HepG2 (cell line): ENCODE results near the gene LRRC8C. TPM values are rescaled to one million over a fixed set of nuclear protein-coding genes. Genes with fewer than 3 reads are reported as not detected.

Experiments
- ATAC-seq: fragments of 200-7000 bp; cut with Tn5 transposase; 3 replicates; pipeline ENCODE4 v1.9.1; 2020; ENCODE audit warnings: mild to moderate bottlenecking, moderate library complexity
- BruUV-seq: library from RNA; stranded (reverse); fragments of 400-500 nt; replicated peaks from 2 replicates; lab custom pipeline; 2021; lab: Mats Ljungman, UMichigan
- CTCF ChIA-PET: fragments of 300-600 bp; formaldehyde crosslinking; extraction: SDS; loops from one replicate; lab custom pipeline; 2021; ENCODE audit warnings: low total read pairs, inconsistent platforms, low intra/inter-chr PET ratio; lab: Yijun Ruan, JAX
- POLR2A ChIA-PET: fragments of 350-600 bp; sonication (Branson Sonifier 250); formaldehyde crosslinking; loops from one replicate; lab custom pipeline; 2020; ENCODE audit warnings: antibody characterized with exemption, inconsistent platforms; lab: Yijun Ruan, JAX
- DNase-seq: peaks from one replicate; pipeline ENCODE4 v3.0.0-alpha.2; 2015; ENCODE audit warnings: low spot score
- FAIRE-seq: peaks from 3 replicates; lab custom pipeline; 2011; peaks lifted over from hg19 to GRCh38; lab: Jason Lieb, UNC
- H2AFZ ChIP-seq: one replicate; pipeline ENCODE4 v1.6.1; 2011; ENCODE audit warnings: low read length, inconsistent platforms
- H3K27ac ChIP-seq: fragments of 300-600 bp; 3 replicates; pipeline ENCODE4 v1.8.0; 2011; ENCODE audit warnings: mixed run types, mild to moderate bottlenecking, mixed read lengths, low read length, inconsistent platforms; ENCODE audit not compliant: insufficient read depth; ENCODE audit errors: extremely low read length
- H3K27me3 ChIP-seq, 2 experiments: fragments of 200-600 bp in 1 of 2; 2 replicates in 1 of 2; 3 replicates in 1 of 2; pipeline versions ENCODE4 v1.6.0 to v1.8.0; 2011; ENCODE audit warnings: low read length in 2 of 2, mild to moderate bottlenecking in 2 of 2, moderate library complexity in 2 of 2, inconsistent platforms in 1 of 2; ENCODE audit not compliant: insufficient read depth in 2 of 2, control insufficient read depth in 1 of 2
- H3K36me3 ChIP-seq, 2 experiments: fragments of 200-600 bp in 1 of 2; replicated peaks in 1 of 2; 2 replicates in 1 of 2; 3 replicates in 1 of 2; pipeline versions ENCODE4 v1.5.1 to v1.8.0; 2011; ENCODE audit warnings: low read length in 2 of 2, inconsistent platforms in 1 of 2; ENCODE audit not compliant: insufficient read depth in 2 of 2, control insufficient read depth in 1 of 2
- H3K4me1 ChIP-seq: 2 replicates; pipeline ENCODE4 v1.5.1; 2012; ENCODE audit warnings: low read length, inconsistent platforms; ENCODE audit not compliant: insufficient read depth
- H3K4me2 ChIP-seq: 2 replicates; pipeline ENCODE4 v1.6.0; 2011; ENCODE audit warnings: low read depth, low read length, inconsistent platforms
- H3K4me3 ChIP-seq, 3 experiments: fragments of 200-600 bp in 1 of 3; sonication (generic), shearing (Covaris generic) in 1 of 3; replicated peaks in 1 of 3; 2 replicates each; pipeline ENCODE4 v1.5.1; 2011 to 2016; ENCODE audit warnings: low read length in 3 of 3, inconsistent platforms in 2 of 3, low read depth in 2 of 3, mild to moderate bottlenecking in 2 of 3, control low read depth in 1 of 3, mixed read lengths in 1 of 3; ENCODE audit not compliant: insufficient read depth in 1 of 3
- H3K79me2 ChIP-seq: one replicate; pipeline ENCODE4 v1.6.1; 2011; ENCODE audit warnings: low read length, inconsistent platforms; ENCODE audit not compliant: insufficient read depth
- H3K9ac ChIP-seq: 2 replicates; pipeline ENCODE4 v1.6.0; 2011; ENCODE audit warnings: mild to moderate bottlenecking, low read depth, low read length, inconsistent platforms; ENCODE audit not compliant: insufficient read depth
- H3K9me3 ChIP-seq: 2 replicates; pipeline ENCODE4 v1.5.1; 2012; ENCODE audit warnings: mild to moderate bottlenecking, low read length
- H4K20me1 ChIP-seq: 2 replicates; pipeline ENCODE4 v1.6.0; 2011; ENCODE audit warnings: inconsistent platforms, mild to moderate bottlenecking, low read length, moderate library complexity; ENCODE audit not compliant: insufficient read depth
- AKAP8 ChIP-seq: sonication (generic); formaldehyde crosslinking; IDR thresholded peaks from 2 replicates; pipeline ENCODE4 v1.5.1; 2020; ENCODE audit warnings: mild to moderate bottlenecking, missing genetic modification reagents
- ARNTL ChIP-seq: sonication (generic); formaldehyde crosslinking; IDR thresholded peaks from 2 replicates; pipeline ENCODE4 v1.4.0; 2020; ENCODE audit warnings: mild to moderate bottlenecking, missing genetic modification reagents
- EED ChIP-seq: sonication (generic); formaldehyde crosslinking; IDR thresholded peaks from 2 replicates; pipeline ENCODE4 v1.5.0; 2020; ENCODE audit warnings: mild to moderate bottlenecking, missing genetic modification reagents
- EHMT2 ChIP-seq: fragments of 200-600 bp; sonication (generic); IDR thresholded peaks from 2 replicates; pipeline ENCODE4 v1.7.0; 2017; ENCODE audit warnings: antibody characterized with exemption, low read depth, low read length, borderline replicate concordance
- EZH2 ChIP-seq: conservative IDR thresholded peaks from 2 replicates; pipeline ENCODE4 v1.6.1; 2012; ENCODE audit warnings: mild to moderate bottlenecking, low read depth, low read length, moderate library complexity
- FOXC1 ChIP-seq: sonication (generic); formaldehyde crosslinking; IDR thresholded peaks from 2 replicates; pipeline ENCODE4 v1.8.0; 2022; ENCODE audit warnings: mild to moderate bottlenecking, missing genetic modification reagents, borderline replicate concordance
- MBNL3 ChIP-seq: fragments of 250-450 bp; sonication (Bioruptor Pico); conservative IDR thresholded peaks from 2 replicates; pipeline ENCODE4 v1.8.0; 2022; ENCODE audit warnings: mild to moderate bottlenecking, inconsistent platforms
- MIER3 ChIP-seq: IDR thresholded peaks from 2 replicates; pipeline ENCODE4 v1.6.1; 2016; ENCODE audit warnings: missing compliant biosample characterization, borderline replicate concordance
- NFIC ChIP-seq: IDR thresholded peaks from 2 replicates; pipeline ENCODE4 v1.6.1; 2012; ENCODE audit warnings: mild to moderate bottlenecking, low read length, inconsistent platforms
- POGZ ChIP-seq: sonication (generic); formaldehyde crosslinking; IDR thresholded peaks from 2 replicates; pipeline ENCODE4 v1.4.0; 2020; ENCODE audit warnings: mild to moderate bottlenecking, missing genetic modification reagents
- SAP130 ChIP-seq: IDR thresholded peaks from 2 replicates; pipeline ENCODE4 v1.6.1; 2016; ENCODE audit warnings: low read depth
- TEAD2 ChIP-seq: sonication (generic); formaldehyde crosslinking; IDR thresholded peaks from 2 replicates; pipeline ENCODE4 v1.9.0; 2021; ENCODE audit warnings: missing genetic modification reagents
- ZFP41 ChIP-seq: sonication (generic); formaldehyde crosslinking; IDR thresholded peaks from 2 replicates; pipeline ENCODE4 v1.4.0; 2020; ENCODE audit warnings: mild to moderate bottlenecking, missing genetic modification reagents, borderline replicate concordance
- ZNF367 ChIP-seq: sonication (generic); formaldehyde crosslinking; IDR thresholded peaks from 2 replicates; pipeline ENCODE4 v1.4.0; 2020; ENCODE audit warnings: missing genetic modification reagents, borderline replicate concordance
- ZNF546 ChIP-seq: sonication (generic); formaldehyde crosslinking; conservative IDR thresholded peaks from 2 replicates; pipeline ENCODE4 v1.8.1; 2023; ENCODE audit warnings: mild to moderate bottlenecking, missing genetic modification reagents
- ZNF547 ChIP-seq: sonication (generic); formaldehyde crosslinking; IDR thresholded peaks from 2 replicates; pipeline ENCODE4 v1.5.1; 2020; ENCODE audit warnings: mild to moderate bottlenecking, missing genetic modification reagents
- ZNF781 ChIP-seq: sonication (generic); formaldehyde crosslinking; IDR thresholded peaks from 2 replicates; pipeline ENCODE4 v1.5.1; 2020; ENCODE audit warnings: borderline replicate concordance, mild to moderate bottlenecking, missing genetic modification reagents; ENCODE audit errors: not compliant biosample characterization
- WGBS: methylation state at CpG from one replicate; pipeline ENCODE4 v1.1.6; 2017; ENCODE audit warnings: low lambda C conversion rate; 5-methylcytosine and 5-hydroxymethylcytosine counted together
- in situ Hi-C: cut with HindIII; loops from 2 replicates; pipeline ENCODE4 v1.10.0; 2017; ENCODE audit warnings: low pct_unique_long_range_greater_than_20kb; ENCODE audit not compliant: extremely low pct_ligation_motif_present
- intact Hi-C: fragments of 100-400 bp; cut with micrococcal nuclease; formaldehyde crosslinking; loops from one replicate; pipeline ENCODE4 v1.10.0; 2022; ENCODE audit not compliant: unreplicated experiment
- polyA plus RNA-seq, 8 experiments: library from polyadenylated mRNA; depleted of rRNA in 3 of 8; stranded (reverse) in 7 of 8; unstranded in 1 of 8; fragments of >200 nt; fragmentation: Illumina TruSeq in 4 of 8; extraction: Trizol in 4 of 8; gene quantifications; 2 replicates each; pipeline versions ENCODE4 v1.2.1 to v1.2.3, GENCODE V29; 2011 to 2016; ENCODE audit warnings: low read depth in 4 of 8, missing spikeins in 1 of 8, mixed read lengths in 1 of 8; ENCODE audit not compliant: insufficient read depth in 1 of 8
- total RNA-seq, 5 experiments: library from RNA; depleted of rRNA; stranded (reverse); fragments of >200 nt; fragmentation: Illumina TruSeq; extraction: Trizol; gene quantifications; 2 replicates each; pipeline ENCODE4 v1.2.3, GENCODE V29; 2016; ENCODE audit warnings: low read depth in 1 of 5
- TF ChIP-seq, protein P1 (sequence below): sonication (generic); formaldehyde crosslinking; IDR thresholded peaks from 2 replicates; pipeline ENCODE4 v1.8.0; 2022; ENCODE audit warnings: missing genetic modification reagents, low read depth, mild to moderate bottlenecking, borderline replicate concordance
- TF ChIP-seq, protein P2 (sequence below): sonication (generic); formaldehyde crosslinking; IDR thresholded peaks from 2 replicates; pipeline ENCODE4 v1.8.1; 2023; ENCODE audit warnings: missing genetic modification reagents, mild to moderate bottlenecking, borderline replicate concordance

Gene LRRC8C
- total and polyA plus RNA-seq, 2 of the 13 experiments (the other 11 are each of a cell fraction or from before 2014, with no cell fraction given) = 0.22 to 0.32 TPM

DNA sequence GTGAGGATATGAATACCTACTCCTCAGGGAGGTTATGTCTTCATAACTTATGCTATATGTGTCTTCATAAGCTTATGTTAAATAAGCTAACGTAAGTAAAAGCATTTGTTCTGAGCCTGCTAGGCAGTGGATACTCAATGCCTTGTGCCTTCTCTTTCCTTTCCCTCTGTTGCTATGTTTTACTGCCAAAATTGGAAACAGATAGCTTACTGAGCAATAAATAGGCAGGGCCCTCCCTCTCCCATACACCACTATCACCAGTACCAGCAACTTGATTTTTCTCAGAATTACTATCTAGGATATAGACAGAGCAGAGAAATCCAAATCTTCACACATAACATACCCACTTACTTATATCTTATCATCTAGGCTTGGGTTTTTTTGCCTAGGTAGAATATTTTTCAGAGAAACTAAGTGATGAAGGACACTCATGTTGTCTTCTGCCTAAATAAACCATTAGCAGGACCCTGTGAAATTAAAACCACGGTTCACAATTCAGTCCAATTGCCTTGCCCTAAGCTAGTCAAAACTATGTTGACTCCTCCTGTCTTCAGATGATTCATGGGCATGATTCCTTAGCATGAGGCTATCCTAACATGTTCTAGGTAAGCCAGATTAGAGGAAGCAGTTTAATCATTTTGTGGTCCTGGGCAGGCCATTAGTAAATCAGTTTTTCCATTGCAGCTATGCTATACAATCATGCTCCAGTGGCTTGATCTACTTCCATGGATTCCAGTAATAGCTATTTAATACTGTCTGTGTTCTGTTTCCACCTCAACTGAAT lies 15.9 kb upstream of the LRRC8C start:
- Histone ChIP-seq H4K20me1 (no peaks in the 10 kb centered on the region), H3K79me2 (no peaks in the 10 kb centered on the region), H2AFZ (no peak overlapping the region), H3K4me3 (no peak overlapping the region), H3K27me3 (no peaks in the 10 kb centered on the region), H3K9ac (no peak overlapping the region), H3K27ac (no peak overlapping the region), H3K9me3 (no peaks in the 10 kb centered on the region), H3K4me1 (no peaks in the 10 kb centered on the region), H3K4me2 (no peak overlapping the region), H3K36me3 (no peaks in the 10 kb centered on the region)
- BruUV-seq = no TSS peak
- intact Hi-C loops (no loop called here), in situ Hi-C loops (no loop called here)
- WGBS = 6% methylated on average over 2 of the region's 2 CpGs
- ATAC-seq (no peak), DNase-seq (no peak), FAIRE-seq (no peak)
- ChIA-PET POLR2A (no interaction called here), CTCF (no interaction called here)
- no peak for TF ChIP-seq ZNF546 (CRISPR knock-in tag)
- no peak for TF ChIP-seq AKAP8
- no peak for TF ChIP-seq ZNF781 (CRISPR knock-in tag)
- no peak for TF ChIP-seq ZNF547 (CRISPR knock-in tag)
- no peak for TF ChIP-seq MBNL3 (CRISPR knock-in tag)
- TF ChIP-seq, protein P1, sequence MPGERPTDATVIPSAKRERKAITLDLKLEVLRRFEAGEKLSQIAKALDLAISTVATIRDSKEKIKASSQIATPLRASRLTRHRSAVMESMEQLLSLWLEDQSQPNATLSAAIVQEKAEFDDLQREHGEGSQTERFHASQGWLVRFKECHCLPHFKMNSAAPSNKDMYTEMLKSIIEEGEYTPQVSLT (CRISPR knock-in tag) = no peak
- TF ChIP-seq ZNF367 (CRISPR knock-in tag) = no peak
- no peak for TF ChIP-seq EZH2
- TF ChIP-seq, protein P2, sequence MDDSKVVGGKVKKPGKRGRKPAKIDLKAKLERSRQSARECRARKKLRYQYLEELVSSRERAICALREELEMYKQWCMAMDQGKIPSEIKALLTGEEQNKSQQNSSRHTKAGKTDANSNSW (CRISPR knock-in tag) = no peak
- no peak for TF ChIP-seq MIER3 (CRISPR knock-in tag)
- no peak for TF ChIP-seq FOXC1 (CRISPR knock-in tag)
- no peak for TF ChIP-seq EHMT2
- no peak for TF ChIP-seq ZFP41 (CRISPR knock-in tag)
- TF ChIP-seq ARNTL = no peak
- no peak for TF ChIP-seq SAP130 (CRISPR knock-in tag)
- no peak for TF ChIP-seq EED (CRISPR knock-in tag)
- no peak for TF ChIP-seq POGZ (CRISPR knock-in tag)
- TF ChIP-seq TEAD2 = no peak
- TF ChIP-seq NFIC = no peak
